ENCODE data around the gene CNTNAP5. TPM values are rescaled to one million over a fixed set of nuclear protein-coding genes. Genes with fewer than 3 reads are reported as not detected.

Gene CNTNAP5
- total and polyA plus RNA-seq, 9 of the 15 experiments (the other 6 are each of a cell fraction or from before 2014, with no cell fraction given) = not detected

GRCh38 chr2:124610866-124611265 lies 585.8 kb downstream of the CNTNAP5 start (continued):
- TF ChIP-seq ATF6 (CRISPR knock-in tag; IDR thresholded peaks at IDR 0.05) (no peak), MTA3 (IDR thresholded peaks at IDR 0.05; ENCODE audit: borderline replicate concordance) (no peak), KLF1 (tag; IDR thresholded peaks at IDR 0.05) (no peak), CREB3 (tag; conservative IDR thresholded peaks at IDR 0.05; ENCODE audit: low read depth) (no peak), SLC30A9 (CRISPR knock-in tag; IDR thresholded peaks at IDR 0.05) (no peak), ZNF551 (CRISPR knock-in tag; IDR thresholded peaks at IDR 0.05) (no peak), KLF16 (IDR thresholded peaks at IDR 0.05) (no peak), E2F1 (CRISPR knock-in tag; IDR thresholded peaks at IDR 0.05) (no peak)

- intact Hi-C loops (cut with micrococcal nuclease) = no loop called here
- FAIRE-seq = no peak
- no peak for TF ChIP-seq ARHGAP35 (IDR thresholded peaks at IDR 0.05; ENCODE audit: partially characterized antibody)
- no peak for TF ChIP-seq NONO (IDR thresholded peaks at IDR 0.05; ENCODE audit: low read depth in 2 of 2, low read length in 1 of 2)
- no peak for TF ChIP-seq PYGO2 (tag; IDR thresholded peaks at IDR 0.05)
- TF ChIP-seq RFX7 (CRISPR knock-in tag; IDR thresholded peaks at IDR 0.05) = no peak
- no peak for TF ChIP-seq KDM4B (IDR thresholded peaks at IDR 0.05; ENCODE audit: borderline replicate concordance in 2 of 2, low read depth in 1 of 2)
- no peak for TF ChIP-seq ZBTB49 (CRISPR knock-in tag; IDR thresholded peaks at IDR 0.05; ENCODE audit: borderline replicate concordance)
- no peak for TF ChIP-seq ZNF3 (CRISPR knock-in tag; IDR thresholded peaks at IDR 0.05)
- no peak for TF ChIP-seq ZNF224 (CRISPR knock-in tag; IDR thresholded peaks at IDR 0.05)
- TF ChIP-seq KAT8 (IDR thresholded peaks at IDR 0.05; ENCODE audit: low read depth) = no peak
These were observed 598.5 kb downstream of the CNTNAP5 start for GRCh38 chr2:124623560-124623959.

More at GRCh38 chr2:124623560-124623959, 598.5 kb downstream of the CNTNAP5 start:
- H3K4me3 ChIP-seq = no peak overlapping the region
- H3K27ac ChIP-seq (ENCODE audit: extremely low read depth, low read depth, low read length) = no peak overlapping the region
- H3K9me3 ChIP-seq (replicated peaks; ENCODE audit: control insufficient read depth, insufficient read depth, low read depth, low read length) = no peaks in the 10 kb centered on the region
- no peak for ATAC-seq
- ChIA-PET CTCF (ENCODE audit: low intra/inter-chr PET ratio) (no interaction called here), POLR2A (no interaction called here)
- no peak overlapping the region for H2AFZ ChIP-seq (ENCODE audit: low read depth, low read length)
- BruUV-seq (replicated peaks) = no TSS peak
- no peaks in the 10 kb centered on the region for H3K27me3 ChIP-seq (ENCODE audit: control insufficient read depth in 2 of 2, insufficient read depth in 2 of 2, low read length in 2 of 2)
- H3K9ac ChIP-seq (ENCODE audit: insufficient read depth in 1 of 2, low read depth in 2 of 2, low read length in 2 of 2) = no peak overlapping the region
- in situ Hi-C loops (cut with MboI) = no loop called here
- H3K9me1 ChIP-seq (ENCODE audit: control insufficient read depth, insufficient read depth, low read length) = no peaks in the 10 kb centered on the region
- H3K36me3 ChIP-seq (ENCODE audit: control insufficient read depth, insufficient read depth, low read length) = no peaks in the 10 kb centered on the region
- no peaks in the 10 kb centered on the region for H3K4me1 ChIP-seq (replicated peaks in 1 of 2; ENCODE audit: control insufficient read depth in 2 of 2, insufficient read depth in 2 of 2, low read length in 2 of 2)
- no peaks in the 10 kb centered on the region for H3K79me2 ChIP-seq (ENCODE audit: control insufficient read depth, insufficient read depth, low read length)
- DNase-seq (ENCODE audit: extremely low read depth in 1 of 4, low spot score in 3 of 4) = no peak
- no peak overlapping the region for H3K4me2 ChIP-seq (ENCODE audit: insufficient read depth, low read length)
- H4K20me1 ChIP-seq (replicated peaks; ENCODE audit: control insufficient read depth, insufficient read depth, low read length) = no peaks in the 10 kb centered on the region

Data from K562 (cell line).